SU-DHL-6 (cell line): Measurements from ENCODE around the gene CXCL8.

Source experiments
- EZH2phosphoT487 ChIP-seq: fragments of 200-600 bp; sonication (generic), shearing (Covaris generic); conservative IDR thresholded peaks from 2 replicates; pipeline ENCODE4 v1.6.1; 2018; ENCODE audit warnings: mild to moderate bottlenecking, antibody characterized with exemption, low read length, moderate library complexity, mixed read lengths
- TF ChIP-seq, protein P1 (sequence below): fragments of 200-600 bp; sonication (generic); IDR thresholded peaks from one replicate; pipeline ENCODE4 v1.5.1; 2017; ENCODE audit warnings: antibody characterized with exemption, mild to moderate bottlenecking, low read length, moderate library complexity; ENCODE audit not compliant: insufficient read depth, poor library complexity, severe bottlenecking

DNA sequence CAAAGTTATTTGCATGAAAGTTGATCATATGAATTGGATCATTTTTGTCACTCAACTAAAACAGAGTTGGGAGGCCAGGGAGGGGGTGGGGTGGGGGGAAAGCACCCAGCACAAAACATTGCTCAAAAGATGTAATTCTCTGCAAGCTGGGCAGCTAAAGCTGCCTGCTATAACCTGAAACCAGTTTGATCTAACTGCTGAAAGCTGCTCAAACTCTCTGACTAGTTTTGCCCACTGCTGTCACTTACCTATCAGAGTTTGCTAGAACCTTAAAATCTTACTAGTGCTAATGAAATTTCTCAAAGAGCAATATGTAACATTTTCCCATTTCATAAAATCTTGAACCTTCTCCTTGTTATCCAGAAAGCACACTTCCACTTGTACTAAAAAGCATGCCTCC is 10.4 kb downstream of the CXCL8 start:
- TF ChIP-seq, protein P1, sequence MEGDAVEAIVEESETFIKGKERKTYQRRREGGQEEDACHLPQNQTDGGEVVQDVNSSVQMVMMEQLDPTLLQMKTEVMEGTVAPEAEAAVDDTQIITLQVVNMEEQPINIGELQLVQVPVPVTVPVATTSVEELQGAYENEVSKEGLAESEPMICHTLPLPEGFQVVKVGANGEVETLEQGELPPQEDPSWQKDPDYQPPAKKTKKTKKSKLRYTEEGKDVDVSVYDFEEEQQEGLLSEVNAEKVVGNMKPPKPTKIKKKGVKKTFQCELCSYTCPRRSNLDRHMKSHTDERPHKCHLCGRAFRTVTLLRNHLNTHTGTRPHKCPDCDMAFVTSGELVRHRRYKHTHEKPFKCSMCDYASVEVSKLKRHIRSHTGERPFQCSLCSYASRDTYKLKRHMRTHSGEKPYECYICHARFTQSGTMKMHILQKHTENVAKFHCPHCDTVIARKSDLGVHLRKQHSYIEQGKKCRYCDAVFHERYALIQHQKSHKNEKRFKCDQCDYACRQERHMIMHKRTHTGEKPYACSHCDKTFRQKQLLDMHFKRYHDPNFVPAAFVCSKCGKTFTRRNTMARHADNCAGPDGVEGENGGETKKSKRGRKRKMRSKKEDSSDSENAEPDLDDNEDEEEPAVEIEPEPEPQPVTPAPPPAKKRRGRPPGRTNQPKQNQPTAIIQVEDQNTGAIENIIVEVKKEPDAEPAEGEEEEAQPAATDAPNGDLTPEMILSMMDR, result no peak
- no peak for TF ChIP-seq EZH2phosphoT487
